PC-9 (cell line): Measurements from ENCODE around the gene MUC16. TPM values are rescaled to one million over a fixed set of nuclear protein-coding genes. Genes with fewer than 3 reads are reported as not detected.

Experiments used
- BruUV-seq: library from RNA; stranded (reverse); fragments of 400-500 nt; replicated peaks from 2 replicates; lab custom pipeline; 2021; lab: Mats Ljungman, UMichigan
- CTCF ChIA-PET: fragments of 300-600 bp; sonication (Branson Sonifier 250); formaldehyde crosslinking; loops from one replicate; lab custom pipeline; 2022; ENCODE audit warnings: antibody characterized with exemption; lab: Charles Lee
- POLR2A ChIA-PET: fragments of 300-600 bp; sonication (Branson Sonifier 250); formaldehyde crosslinking; loops from one replicate; lab custom pipeline; 2022; ENCODE audit warnings: antibody characterized with exemption; ENCODE audit not compliant: unreplicated experiment; lab: Charles Lee
- DNase-seq, 2 experiments: peaks; one replicate each; pipeline versions ENCODE4 v3.0.0 to v3.0.0-alpha.2; 2015 to 2022; ENCODE audit warnings: mixed read lengths in 1 of 2
- H2AFZ ChIP-seq: fragments of 200-600 bp; sonication (generic); 2 replicates; pipeline ENCODE4 v1.8.1; 2017; ENCODE audit warnings: antibody characterized with exemption
- H3F3A ChIP-seq: fragments of 200-600 bp; sonication (generic); 2 replicates; pipeline ENCODE4 v1.8.1; 2017; ENCODE audit warnings: antibody characterized with exemption, mild to moderate bottlenecking, low read depth; ENCODE audit not compliant: insufficient read depth
- H3K27ac ChIP-seq: fragments of 200-600 bp; sonication (generic); 2 replicates; pipeline ENCODE4 v1.6.1; 2016; ENCODE audit warnings: mixed run types
- H3K27me3 ChIP-seq: fragments of 200-600 bp; sonication (generic); 2 replicates; pipeline ENCODE4 v1.6.1; 2016; ENCODE audit warnings: low read depth, mixed run types; ENCODE audit not compliant: insufficient read depth
- H3K36me3 ChIP-seq: fragments of 200-600 bp; sonication (generic); 2 replicates; pipeline ENCODE4 v1.6.1; 2016; ENCODE audit warnings: low read depth, mixed run types
- H3K4me1 ChIP-seq: fragments of 200-600 bp; sonication (generic); replicated peaks from 2 replicates; pipeline ENCODE4 v1.6.1; 2016; ENCODE audit warnings: mixed run types; ENCODE audit not compliant: insufficient read depth
- H3K4me2 ChIP-seq: fragments of 200-600 bp; sonication (generic); 2 replicates; pipeline ENCODE4 v1.6.1; 2017; ENCODE audit warnings: mixed run types
- H3K4me3 ChIP-seq: fragments of 200-600 bp; sonication (generic); 2 replicates; pipeline ENCODE4 v1.6.1; 2016; ENCODE audit warnings: mixed run types
- H3K79me2 ChIP-seq: fragments of 200-600 bp; sonication (generic); 2 replicates; pipeline ENCODE4 v1.6.1; 2017; ENCODE audit warnings: low read depth, mixed run types
- H3K9me2 ChIP-seq: fragments of 200-600 bp; sonication (generic); 2 replicates; pipeline ENCODE4 v1.8.1; 2017; ENCODE audit warnings: mild to moderate bottlenecking; ENCODE audit not compliant: insufficient read depth
- H3K9me3 ChIP-seq: fragments of 200-600 bp; sonication (generic); 2 replicates; pipeline ENCODE4 v1.8.1; 2016; ENCODE audit warnings: low read depth; ENCODE audit not compliant: insufficient read depth
- H4K20me1 ChIP-seq: fragments of 200-600 bp; sonication (generic); 2 replicates; pipeline ENCODE4 v1.8.1; 2017; ENCODE audit not compliant: insufficient read depth
- EZH2 ChIP-seq: fragments of 200-600 bp; sonication (generic); IDR thresholded peaks from 2 replicates; pipeline ENCODE4 v1.8.0; 2017; ENCODE audit warnings: antibody characterized with exemption, low read depth
- intact Hi-C: fragments of 100-400 bp; cut with micrococcal nuclease; formaldehyde crosslinking; loops from one replicate; pipeline ENCODE4 v1.10.0; 2022; ENCODE audit not compliant: unreplicated experiment
- total RNA-seq: library from RNA; stranded (reverse); gene quantifications from 2 replicates; pipeline ENCODE4 v1.2.3, GENCODE V29; 2021
- TF ChIP-seq, protein P1 (sequence below): fragments of 200-600 bp; sonication (generic); conservative IDR thresholded peaks from 2 replicates; pipeline ENCODE4 v1.6.1; 2017; ENCODE audit warnings: mixed run types, antibody characterized with exemption, mild to moderate bottlenecking, moderate library complexity

Gene MUC16
- total RNA-seq, 1 experiment from 2014 or later, result 75.0 TPM

DNA sequence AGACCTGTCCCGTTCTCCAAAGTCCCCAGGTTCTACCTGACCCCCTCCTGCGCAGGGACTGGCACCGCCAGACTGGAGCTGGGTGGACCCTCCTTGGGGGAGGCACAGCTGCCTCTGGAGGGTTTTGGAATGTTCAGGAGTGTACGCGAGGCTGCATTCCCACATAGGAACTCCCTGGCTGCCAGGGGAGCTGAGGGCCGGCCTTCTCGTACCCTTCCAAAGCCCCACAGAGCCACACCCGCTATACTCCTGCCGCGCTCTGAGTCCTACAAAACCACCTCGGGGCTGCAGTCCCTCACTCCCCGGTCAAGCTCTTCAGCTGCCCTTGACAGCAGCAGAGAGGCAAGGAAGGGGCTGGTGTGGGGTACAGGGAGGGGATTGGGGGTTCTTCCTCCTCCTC is 484 bp upstream of the MUC16 start:
- CTCF ChIA-PET, result no interaction called here
- no peak overlapping the region for H2AFZ ChIP-seq
- H4K20me1 ChIP-seq, result no peaks in the 10 kb centered on the region
- BruUV-seq, result no TSS peak
- H3K4me3 ChIP-seq, result peak overlapping the region; percentile 80
- intact Hi-C loops, result loop anchor here (1.0 to 10.0 kb wide), 5 partner anchors 8 to 176 kb away; partner anchors contain the start of genes MBD3L1 and ZNF558
- peaks cover 33% of the 10 kb centered on the region for H3K4me1 ChIP-seq
- TF ChIP-seq, protein P1, sequence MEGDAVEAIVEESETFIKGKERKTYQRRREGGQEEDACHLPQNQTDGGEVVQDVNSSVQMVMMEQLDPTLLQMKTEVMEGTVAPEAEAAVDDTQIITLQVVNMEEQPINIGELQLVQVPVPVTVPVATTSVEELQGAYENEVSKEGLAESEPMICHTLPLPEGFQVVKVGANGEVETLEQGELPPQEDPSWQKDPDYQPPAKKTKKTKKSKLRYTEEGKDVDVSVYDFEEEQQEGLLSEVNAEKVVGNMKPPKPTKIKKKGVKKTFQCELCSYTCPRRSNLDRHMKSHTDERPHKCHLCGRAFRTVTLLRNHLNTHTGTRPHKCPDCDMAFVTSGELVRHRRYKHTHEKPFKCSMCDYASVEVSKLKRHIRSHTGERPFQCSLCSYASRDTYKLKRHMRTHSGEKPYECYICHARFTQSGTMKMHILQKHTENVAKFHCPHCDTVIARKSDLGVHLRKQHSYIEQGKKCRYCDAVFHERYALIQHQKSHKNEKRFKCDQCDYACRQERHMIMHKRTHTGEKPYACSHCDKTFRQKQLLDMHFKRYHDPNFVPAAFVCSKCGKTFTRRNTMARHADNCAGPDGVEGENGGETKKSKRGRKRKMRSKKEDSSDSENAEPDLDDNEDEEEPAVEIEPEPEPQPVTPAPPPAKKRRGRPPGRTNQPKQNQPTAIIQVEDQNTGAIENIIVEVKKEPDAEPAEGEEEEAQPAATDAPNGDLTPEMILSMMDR, result no peak
- no peak for TF ChIP-seq EZH2
- H3K4me2 ChIP-seq, result peak overlapping the region; percentile 95
- no peaks in the 10 kb centered on the region for H3K9me2 ChIP-seq
- no peaks in the 10 kb centered on the region for H3K9me3 ChIP-seq
- no peak overlapping the region for H3K27ac ChIP-seq
- H3F3A ChIP-seq, result peaks cover 18% of the 10 kb centered on the region; the same call in 1 of the 2 replicates
- no peaks in the 10 kb centered on the region for H3K27me3 ChIP-seq
- DNase-seq, result no peak
- H3K79me2 ChIP-seq, result peaks cover 17% of the 10 kb centered on the region
- H3K36me3 ChIP-seq, result no peaks in the 10 kb centered on the region
- POLR2A ChIA-PET, result interaction anchor here (0.5 to 2.2 kb wide), 9 partner anchors 8 to 178 kb away, joined by 3 to 17 read pairs (median 6); no protein-coding TSS in a partner anchor

DNA sequence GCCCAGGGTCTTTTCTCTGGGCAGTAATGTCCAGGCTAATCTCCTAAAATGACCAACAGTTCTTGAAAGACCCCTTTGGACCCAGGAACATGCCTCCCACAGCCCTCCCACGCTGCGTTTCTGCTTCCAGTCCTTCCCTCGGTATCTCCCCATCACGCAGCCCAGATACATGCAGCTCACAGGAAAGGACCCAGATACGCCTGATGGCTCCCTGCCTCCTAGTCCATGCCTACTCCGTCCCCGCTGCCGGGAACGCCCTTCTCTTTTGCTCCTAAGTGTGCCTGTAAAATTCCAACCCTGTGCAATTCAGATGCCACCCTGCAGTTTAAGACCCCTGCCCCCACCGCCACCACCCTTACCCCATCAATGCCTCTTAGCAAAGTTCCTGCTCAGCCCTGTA is 778 bp downstream of the MUC16 start:
- peaks cover 17% of the 10 kb centered on the region for H3K79me2 ChIP-seq
- H3F3A ChIP-seq, result peaks cover 13% of the 10 kb centered on the region; the same call in 1 of the 2 replicates
- TF ChIP-seq EZH2, result no peak
- TF ChIP-seq, protein P1, result no peak
- no peaks in the 10 kb centered on the region for H3K9me2 ChIP-seq
- POLR2A ChIA-PET, result interaction anchor here (0.6 to 2.2 kb wide), 5 partner anchors 17 to 66 kb away, joined by 3 to 9 read pairs (median 7); no protein-coding TSS in a partner anchor
- CTCF ChIA-PET, result interaction anchor here (0.5 kb wide), 1 partner anchor 913 kb away, joined by 3 read pairs; no protein-coding TSS in a partner anchor
- H3K4me3 ChIP-seq, result peak overlapping the region; percentile 80
- H3K27ac ChIP-seq, result peak overlapping the region; percentile 67
- intact Hi-C loops, result no loop called here
- peaks cover 33% of the 10 kb centered on the region for H3K4me1 ChIP-seq
- no peaks in the 10 kb centered on the region for H3K27me3 ChIP-seq
- DNase-seq, result peak; percentile 29 to 44
- no peaks in the 10 kb centered on the region for H4K20me1 ChIP-seq
- peak overlapping the region; percentile 76 for H2AFZ ChIP-seq
- BruUV-seq, result no TSS peak
- H3K4me2 ChIP-seq, result peak overlapping the region; percentile 95
- H3K36me3 ChIP-seq, result no peaks in the 10 kb centered on the region
- H3K9me3 ChIP-seq, result no peaks in the 10 kb centered on the region

DNA sequence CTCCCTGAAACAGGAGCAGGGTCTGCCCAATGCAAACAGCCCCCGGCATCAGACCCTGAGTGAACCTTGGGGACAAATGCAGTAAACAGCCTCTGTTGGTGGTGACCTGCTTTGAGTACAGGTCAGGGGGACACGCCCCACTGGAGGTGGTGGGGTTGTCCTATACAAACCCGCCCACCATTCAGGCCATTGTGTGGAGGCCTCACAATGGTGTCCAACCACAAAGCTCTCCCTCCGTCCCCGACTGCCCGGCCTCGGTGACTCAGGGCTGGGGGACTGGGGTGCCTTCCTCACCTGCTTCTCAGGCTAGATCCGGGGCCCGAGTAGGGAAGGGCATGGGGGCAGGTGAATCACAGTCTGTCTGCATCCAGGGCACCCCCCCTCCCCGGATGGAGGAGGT is 1.5 kb downstream of the MUC16 start:
- DNase-seq, result peak; percentile 77 to 78
- CTCF ChIA-PET, result no interaction called here
- no peaks in the 10 kb centered on the region for H3K36me3 ChIP-seq
- H3K4me2 ChIP-seq, result peak overlapping the region; percentile 95
- TF ChIP-seq, protein P1, result no peak
- no peak for TF ChIP-seq EZH2
- BruUV-seq, result no TSS peak
- H3K79me2 ChIP-seq, result peaks cover 17% of the 10 kb centered on the region
- H3K9me2 ChIP-seq, result no peaks in the 10 kb centered on the region
- POLR2A ChIA-PET, result interaction anchor here (0.6 to 2.2 kb wide), 4 partner anchors 9 to 1050 kb away, joined by 5 to 15 read pairs (median 8); no protein-coding TSS in a partner anchor
- H3K4me1 ChIP-seq, result peaks cover 33% of the 10 kb centered on the region
- H3K4me3 ChIP-seq, result peak overlapping the region; percentile 80; the same call in 1 of the 2 replicates
- peak overlapping the region; percentile 67 for H3K27ac ChIP-seq
- intact Hi-C loops, result no loop called here
- H4K20me1 ChIP-seq, result no peaks in the 10 kb centered on the region
- no peaks in the 10 kb centered on the region for H3K9me3 ChIP-seq
- no peaks in the 10 kb centered on the region for H3K27me3 ChIP-seq
- no peak overlapping the region; the same call in 1 of the 2 replicates for H2AFZ ChIP-seq
- peaks cover 13% of the 10 kb centered on the region; the same call in 1 of the 2 replicates for H3F3A ChIP-seq
